ENCODE data around the gene KLF7.

- TF ChIP-seq EZH2 (optimal IDR thresholded peaks at IDR 0.05; ENCODE audit: low read depth, low read length): no peak
- TF ChIP-seq, protein P1, sequence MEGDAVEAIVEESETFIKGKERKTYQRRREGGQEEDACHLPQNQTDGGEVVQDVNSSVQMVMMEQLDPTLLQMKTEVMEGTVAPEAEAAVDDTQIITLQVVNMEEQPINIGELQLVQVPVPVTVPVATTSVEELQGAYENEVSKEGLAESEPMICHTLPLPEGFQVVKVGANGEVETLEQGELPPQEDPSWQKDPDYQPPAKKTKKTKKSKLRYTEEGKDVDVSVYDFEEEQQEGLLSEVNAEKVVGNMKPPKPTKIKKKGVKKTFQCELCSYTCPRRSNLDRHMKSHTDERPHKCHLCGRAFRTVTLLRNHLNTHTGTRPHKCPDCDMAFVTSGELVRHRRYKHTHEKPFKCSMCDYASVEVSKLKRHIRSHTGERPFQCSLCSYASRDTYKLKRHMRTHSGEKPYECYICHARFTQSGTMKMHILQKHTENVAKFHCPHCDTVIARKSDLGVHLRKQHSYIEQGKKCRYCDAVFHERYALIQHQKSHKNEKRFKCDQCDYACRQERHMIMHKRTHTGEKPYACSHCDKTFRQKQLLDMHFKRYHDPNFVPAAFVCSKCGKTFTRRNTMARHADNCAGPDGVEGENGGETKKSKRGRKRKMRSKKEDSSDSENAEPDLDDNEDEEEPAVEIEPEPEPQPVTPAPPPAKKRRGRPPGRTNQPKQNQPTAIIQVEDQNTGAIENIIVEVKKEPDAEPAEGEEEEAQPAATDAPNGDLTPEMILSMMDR (IDR thresholded peaks at IDR 0.05; ENCODE audit: low read length): no peak
These were observed 111.2 kb downstream of the KLF7 start for GRCh38 chr2:207054521-207054920.

Measured in MM.1S (cell line).